HepG2 (cell line): ENCODE data around the gene CNTN5. TPM values are rescaled to one million over a fixed set of nuclear protein-coding genes. Genes with fewer than 3 reads are reported as not detected.

ENCODE experiments used
- ATAC-seq: fragments of 200-7000 bp; cut with Tn5 transposase; 3 replicates; pipeline ENCODE4 v1.9.1; 2020; ENCODE audit warnings: mild to moderate bottlenecking, moderate library complexity
- BruUV-seq: library from RNA; stranded (reverse); fragments of 400-500 nt; replicated peaks from 2 replicates; lab custom pipeline; 2021; lab: Mats Ljungman, UMichigan
- CTCF ChIA-PET: fragments of 300-600 bp; formaldehyde crosslinking; extraction: SDS; loops from one replicate; lab custom pipeline; 2021; ENCODE audit warnings: low total read pairs, inconsistent platforms, low intra/inter-chr PET ratio; lab: Yijun Ruan, JAX
- POLR2A ChIA-PET: fragments of 350-600 bp; sonication (Branson Sonifier 250); formaldehyde crosslinking; loops from one replicate; lab custom pipeline; 2020; ENCODE audit warnings: antibody characterized with exemption, inconsistent platforms; lab: Yijun Ruan, JAX
- DNase-seq: peaks from one replicate; pipeline ENCODE4 v3.0.0-alpha.2; 2015; ENCODE audit warnings: low spot score
- FAIRE-seq: peaks from 3 replicates; lab custom pipeline; 2011; peaks lifted over from hg19 to GRCh38; lab: Jason Lieb, UNC
- H2AFZ ChIP-seq: one replicate; pipeline ENCODE4 v1.6.1; 2011; ENCODE audit warnings: low read length, inconsistent platforms
- H3K27ac ChIP-seq: fragments of 300-600 bp; 3 replicates; pipeline ENCODE4 v1.8.0; 2011; ENCODE audit warnings: mixed run types, mild to moderate bottlenecking, mixed read lengths, low read length, inconsistent platforms; ENCODE audit not compliant: insufficient read depth; ENCODE audit errors: extremely low read length
- H3K27me3 ChIP-seq, 2 experiments: fragments of 200-600 bp in 1 of 2; 2 replicates in 1 of 2; 3 replicates in 1 of 2; pipeline versions ENCODE4 v1.6.0 to v1.8.0; 2011; ENCODE audit warnings: low read length in 2 of 2, mild to moderate bottlenecking in 2 of 2, moderate library complexity in 2 of 2, inconsistent platforms in 1 of 2; ENCODE audit not compliant: insufficient read depth in 2 of 2, control insufficient read depth in 1 of 2
- H3K36me3 ChIP-seq, 2 experiments: fragments of 200-600 bp in 1 of 2; replicated peaks in 1 of 2; 2 replicates in 1 of 2; 3 replicates in 1 of 2; pipeline versions ENCODE4 v1.5.1 to v1.8.0; 2011; ENCODE audit warnings: low read length in 2 of 2, inconsistent platforms in 1 of 2; ENCODE audit not compliant: insufficient read depth in 2 of 2, control insufficient read depth in 1 of 2
- H3K4me1 ChIP-seq: 2 replicates; pipeline ENCODE4 v1.5.1; 2012; ENCODE audit warnings: low read length, inconsistent platforms; ENCODE audit not compliant: insufficient read depth
- H3K4me2 ChIP-seq: 2 replicates; pipeline ENCODE4 v1.6.0; 2011; ENCODE audit warnings: low read depth, low read length, inconsistent platforms
- H3K4me3 ChIP-seq, 3 experiments: fragments of 200-600 bp in 1 of 3; sonication (generic), shearing (Covaris generic) in 1 of 3; replicated peaks in 1 of 3; 2 replicates each; pipeline ENCODE4 v1.5.1; 2011 to 2016; ENCODE audit warnings: low read length in 3 of 3, inconsistent platforms in 2 of 3, low read depth in 2 of 3, mild to moderate bottlenecking in 2 of 3, control low read depth in 1 of 3, mixed read lengths in 1 of 3; ENCODE audit not compliant: insufficient read depth in 1 of 3
- H3K79me2 ChIP-seq: one replicate; pipeline ENCODE4 v1.6.1; 2011; ENCODE audit warnings: low read length, inconsistent platforms; ENCODE audit not compliant: insufficient read depth
- H3K9ac ChIP-seq: 2 replicates; pipeline ENCODE4 v1.6.0; 2011; ENCODE audit warnings: mild to moderate bottlenecking, low read depth, low read length, inconsistent platforms; ENCODE audit not compliant: insufficient read depth
- H3K9me3 ChIP-seq: 2 replicates; pipeline ENCODE4 v1.5.1; 2012; ENCODE audit warnings: mild to moderate bottlenecking, low read length
- H4K20me1 ChIP-seq: 2 replicates; pipeline ENCODE4 v1.6.0; 2011; ENCODE audit warnings: inconsistent platforms, mild to moderate bottlenecking, low read length, moderate library complexity; ENCODE audit not compliant: insufficient read depth
- ATF7-NPFF ChIP-seq: sonication (generic); formaldehyde crosslinking; IDR thresholded peaks from 2 replicates; pipeline ENCODE4 v1.8.1; 2023; ENCODE audit warnings: mild to moderate bottlenecking, low read depth, missing genetic modification reagents, moderate library complexity
- CTCF ChIP-seq: sonication (generic); formaldehyde crosslinking; IDR thresholded peaks from 2 replicates; pipeline ENCODE4 v1.5.0; 2020; ENCODE audit warnings: mild to moderate bottlenecking, missing genetic modification reagents, moderate library complexity
- DMTF1 ChIP-seq: sonication (generic); formaldehyde crosslinking; IDR thresholded peaks from 2 replicates; pipeline ENCODE4 v1.4.0; 2020; ENCODE audit warnings: mild to moderate bottlenecking, missing genetic modification reagents
- ESRRA ChIP-seq: sonication (generic); formaldehyde crosslinking; IDR thresholded peaks from 2 replicates; pipeline ENCODE4 v1.5.1; 2020; ENCODE audit warnings: mild to moderate bottlenecking, low read depth, missing genetic modification reagents
- HMGA1 ChIP-seq: sonication (generic); formaldehyde crosslinking; conservative IDR thresholded peaks from 2 replicates; pipeline ENCODE4 v1.4.0; 2020; ENCODE audit warnings: missing genetic modification reagents
- SUZ12 ChIP-seq: fragments of 150-350 bp; IDR thresholded peaks from 2 replicates; pipeline ENCODE4 v1.6.1; 2014; ENCODE audit warnings: low read depth, low read length
- TFDP1 ChIP-seq: IDR thresholded peaks from 2 replicates; pipeline ENCODE4 v1.6.1; 2016; ENCODE audit warnings: missing compliant biosample characterization, missing genetic modification reagents, borderline replicate concordance
- TRIM22 ChIP-seq: fragments of 450-650 bp; IDR thresholded peaks from 2 replicates; pipeline ENCODE4 v1.6.1; 2017
- YEATS4 ChIP-seq: sonication (generic); formaldehyde crosslinking; IDR thresholded peaks from 2 replicates; pipeline ENCODE4 v1.4.0; 2020; ENCODE audit warnings: missing genetic modification reagents, borderline replicate concordance
- ZNF30 ChIP-seq: sonication (generic); formaldehyde crosslinking; IDR thresholded peaks from 2 replicates; pipeline ENCODE4 v1.5.0; 2020; ENCODE audit warnings: mild to moderate bottlenecking, missing genetic modification reagents
- ZNF776 ChIP-seq: sonication (generic); formaldehyde crosslinking; IDR thresholded peaks from 2 replicates; pipeline ENCODE4 v1.4.0; 2020; ENCODE audit warnings: mild to moderate bottlenecking, missing genetic modification reagents
- WGBS: methylation state at CpG from one replicate; pipeline ENCODE4 v1.1.6; 2017; ENCODE audit warnings: low lambda C conversion rate; 5-methylcytosine and 5-hydroxymethylcytosine counted together
- in situ Hi-C: cut with HindIII; loops from 2 replicates; pipeline ENCODE4 v1.10.0; 2017; ENCODE audit warnings: low pct_unique_long_range_greater_than_20kb; ENCODE audit not compliant: extremely low pct_ligation_motif_present
- intact Hi-C: fragments of 100-400 bp; cut with micrococcal nuclease; formaldehyde crosslinking; loops from one replicate; pipeline ENCODE4 v1.10.0; 2022; ENCODE audit not compliant: unreplicated experiment
- polyA plus RNA-seq, 8 experiments: library from polyadenylated mRNA; depleted of rRNA in 3 of 8; stranded (reverse) in 7 of 8; unstranded in 1 of 8; fragments of >200 nt; fragmentation: Illumina TruSeq in 4 of 8; extraction: Trizol in 4 of 8; gene quantifications; 2 replicates each; pipeline versions ENCODE4 v1.2.1 to v1.2.3, GENCODE V29; 2011 to 2016; ENCODE audit warnings: low read depth in 4 of 8, missing spikeins in 1 of 8, mixed read lengths in 1 of 8; ENCODE audit not compliant: insufficient read depth in 1 of 8
- total RNA-seq, 5 experiments: library from RNA; depleted of rRNA; stranded (reverse); fragments of >200 nt; fragmentation: Illumina TruSeq; extraction: Trizol; gene quantifications; 2 replicates each; pipeline ENCODE4 v1.2.3, GENCODE V29; 2016; ENCODE audit warnings: low read depth in 1 of 5
- TF ChIP-seq, protein P1 (sequence below): IDR thresholded peaks from 2 replicates; pipeline ENCODE4 v1.6.1; 2018; ENCODE audit warnings: missing genetic modification reagents, mild to moderate bottlenecking, missing compliant biosample characterization
- TF ChIP-seq, protein P2 (sequence below): sonication (generic); formaldehyde crosslinking; IDR thresholded peaks from 2 replicates; pipeline ENCODE4 v1.8.1; 2022; ENCODE audit warnings: low read depth, mild to moderate bottlenecking, missing genetic modification reagents

The CNTN5 gene
- total and polyA plus RNA-seq, 2 of the 13 experiments (the other 11 are each of a cell fraction or from before 2014, with no cell fraction given), result not detected

DNA sequence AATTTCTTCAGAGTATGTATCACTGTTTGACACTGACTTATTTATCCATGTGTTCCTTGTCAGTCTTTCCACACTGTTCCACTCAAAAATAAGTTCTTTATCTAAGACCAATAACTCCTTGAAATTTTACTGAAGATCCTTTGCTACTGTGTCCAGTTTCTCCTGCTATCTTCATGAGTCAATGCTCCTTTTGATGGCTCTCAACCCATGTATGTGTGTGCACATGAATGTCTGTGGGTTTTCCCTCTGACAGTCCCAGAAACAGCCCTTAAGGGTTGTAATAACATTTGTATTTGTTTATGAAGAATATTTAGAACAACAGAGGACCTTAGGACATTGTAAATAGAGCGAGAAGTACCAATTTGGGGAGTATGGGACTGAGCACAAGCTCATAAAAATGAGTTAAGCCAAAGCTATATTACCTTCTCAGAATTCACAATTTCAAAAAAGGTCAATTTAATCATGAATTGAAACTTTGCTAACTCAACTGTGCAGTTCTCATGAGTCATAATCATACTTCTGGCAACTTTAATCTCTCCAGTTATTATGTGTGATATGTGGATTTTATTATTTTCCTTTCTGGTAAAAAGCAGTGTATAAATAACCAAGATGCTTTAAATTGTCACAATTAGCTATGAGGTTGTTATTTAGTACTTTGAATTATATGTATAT, 533.6 kb downstream of the CNTN5 start:
- no peaks in the 10 kb centered on the region for H3K9me3 ChIP-seq
- H3K27me3 ChIP-seq, result no peaks in the 10 kb centered on the region
- no peaks in the 10 kb centered on the region for H4K20me1 ChIP-seq
- no peak overlapping the region for H3K4me2 ChIP-seq
- no peaks in the 10 kb centered on the region for H3K4me1 ChIP-seq
- H2AFZ ChIP-seq, result no peak overlapping the region
- 4% methylated on average over 1 of the region's 1 CpG for WGBS
- BruUV-seq, result no TSS peak
- no peaks in the 10 kb centered on the region for H3K79me2 ChIP-seq
- no peaks in the 10 kb centered on the region for H3K36me3 ChIP-seq
- ATAC-seq (no peak), FAIRE-seq (no peak), DNase-seq (no peak)
- in situ Hi-C loops, result no loop called here
- ChIA-PET CTCF (no interaction called here), POLR2A (no interaction called here)
- H3K27ac ChIP-seq, result no peak overlapping the region
- no peak overlapping the region for H3K4me3 ChIP-seq
- no peak overlapping the region for H3K9ac ChIP-seq
- intact Hi-C loops, result no loop called here
- TF ChIP-seq YEATS4, result no peak
- no peak for TF ChIP-seq SUZ12
- TF ChIP-seq CTCF, result no peak
- TF ChIP-seq TRIM22, result no peak
- TF ChIP-seq TFDP1 (CRISPR knock-in tag), result no peak
- TF ChIP-seq, protein P1, sequence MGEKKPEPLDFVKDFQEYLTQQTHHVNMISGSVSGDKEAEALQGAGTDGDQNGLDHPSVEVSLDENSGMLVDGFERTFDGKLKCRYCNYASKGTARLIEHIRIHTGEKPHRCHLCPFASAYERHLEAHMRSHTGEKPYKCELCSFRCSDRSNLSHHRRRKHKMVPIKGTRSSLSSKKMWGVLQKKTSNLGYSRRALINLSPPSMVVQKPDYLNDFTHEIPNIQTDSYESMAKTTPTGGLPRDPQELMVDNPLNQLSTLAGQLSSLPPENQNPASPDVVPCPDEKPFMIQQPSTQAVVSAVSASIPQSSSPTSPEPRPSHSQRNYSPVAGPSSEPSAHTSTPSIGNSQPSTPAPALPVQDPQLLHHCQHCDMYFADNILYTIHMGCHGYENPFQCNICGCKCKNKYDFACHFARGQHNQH (CRISPR knock-in tag), result no peak
- no peak for TF ChIP-seq ZNF776 (CRISPR knock-in tag)
- TF ChIP-seq, protein P2, sequence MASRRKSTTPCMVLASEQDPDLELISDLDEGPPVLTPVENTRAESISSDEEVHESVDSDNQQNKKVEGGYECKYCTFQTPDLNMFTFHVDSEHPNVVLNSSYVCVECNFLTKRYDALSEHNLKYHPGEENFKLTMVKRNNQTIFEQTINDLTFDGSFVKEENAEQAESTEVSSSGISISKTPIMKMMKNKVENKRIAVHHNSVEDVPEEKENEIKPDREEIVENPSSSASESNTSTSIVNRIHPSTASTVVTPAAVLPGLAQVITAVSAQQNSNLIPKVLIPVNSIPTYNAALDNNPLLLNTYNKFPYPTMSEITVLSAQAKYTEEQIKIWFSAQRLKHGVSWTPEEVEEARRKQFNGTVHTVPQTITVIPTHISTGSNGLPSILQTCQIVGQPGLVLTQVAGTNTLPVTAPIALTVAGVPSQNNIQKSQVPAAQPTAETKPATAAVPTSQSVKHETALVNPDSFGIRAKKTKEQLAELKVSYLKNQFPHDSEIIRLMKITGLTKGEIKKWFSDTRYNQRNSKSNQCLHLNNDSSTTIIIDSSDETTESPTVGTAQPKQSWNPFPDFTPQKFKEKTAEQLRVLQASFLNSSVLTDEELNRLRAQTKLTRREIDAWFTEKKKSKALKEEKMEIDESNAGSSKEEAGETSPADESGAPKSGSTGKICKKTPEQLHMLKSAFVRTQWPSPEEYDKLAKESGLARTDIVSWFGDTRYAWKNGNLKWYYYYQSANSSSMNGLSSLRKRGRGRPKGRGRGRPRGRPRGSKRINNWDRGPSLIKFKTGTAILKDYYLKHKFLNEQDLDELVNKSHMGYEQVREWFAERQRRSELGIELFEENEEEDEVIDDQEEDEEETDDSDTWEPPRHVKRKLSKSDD (CRISPR knock-in tag), result no peak
- no peak for TF ChIP-seq ESRRA (CRISPR knock-in tag)
- no peak for TF ChIP-seq ATF7-NPFF (CRISPR knock-in tag)
- no peak for TF ChIP-seq DMTF1
- no peak for TF ChIP-seq ZNF30 (CRISPR knock-in tag)
- no peak for TF ChIP-seq HMGA1
